Kidney (tissue), 14 donors: Measurements from ENCODE around the gene C2CD3. TPM values are rescaled to one million over a fixed set of nuclear protein-coding genes. Genes with fewer than 3 reads are reported as not detected.

Experiments used
- DNase-seq, 5 donors: peaks; one replicate each; pipeline ENCODE4 v3.0.0-alpha.2; 2013 to 2020
- FAIRE-seq: peaks from 2 replicates; lab custom pipeline; 2012; peaks lifted over from hg19 to GRCh38; lab: Jason Lieb, UNC
- H3K27ac ChIP-seq, 2 donors: one replicate each; pipeline ENCODE4 v1.7.0; 2013; ENCODE audit warnings: low read depth in 2 of 2, low read length in 2 of 2, inconsistent platforms in 1 of 2
- H3K27me3 ChIP-seq: one replicate; pipeline ENCODE4 v1.7.1; 2013; ENCODE audit warnings: low read length, inconsistent platforms; ENCODE audit not compliant: control insufficient read depth, insufficient read depth
- H3K36me3 ChIP-seq, 3 donors: one replicate each; pipeline versions ENCODE4 v1.7.0 to v1.7.1; 2013; ENCODE audit warnings: low read length in 3 of 3, control low read depth in 1 of 3, inconsistent platforms in 1 of 3; ENCODE audit not compliant: insufficient read depth in 3 of 3, control insufficient read depth in 2 of 3
- H3K4me1 ChIP-seq, 3 donors: one replicate each; pipeline versions ENCODE4 v1.7.0 to v1.7.1; 2013; ENCODE audit warnings: low read length in 3 of 3, inconsistent platforms in 1 of 3, low read depth in 1 of 3; ENCODE audit not compliant: control insufficient read depth in 2 of 3, insufficient read depth in 2 of 3
- H3K4me3 ChIP-seq, 3 donors: one replicate each; pipeline versions ENCODE4 v1.7.0 to v1.8.1; 2013; ENCODE audit warnings: low read length in 3 of 3, control low read depth in 1 of 3, inconsistent platforms in 1 of 3
- H3K9ac ChIP-seq, 3 donors: one replicate each; pipeline versions ENCODE4 v1.7.0 to v1.7.1; 2013; ENCODE audit warnings: low read length in 3 of 3, control low read depth in 1 of 3, inconsistent platforms in 1 of 3
- H3K9me3 ChIP-seq, 3 donors: one replicate each; pipeline versions ENCODE4 v1.7.0 to v1.7.1; 2013; ENCODE audit warnings: low read length in 3 of 3, control low read depth in 1 of 3, inconsistent platforms in 1 of 3; ENCODE audit not compliant: control insufficient read depth in 2 of 3, insufficient read depth in 1 of 3
- CTCF ChIP-seq: IDR thresholded peaks from 3 replicates; pipeline ENCODE4 v1.5.1; 2012; ENCODE audit warnings: mild to moderate bottlenecking, moderate library complexity, borderline replicate concordance; ENCODE audit not compliant: insufficient read depth; ENCODE audit errors: extremely low read depth
- intact Hi-C: fragments of 100-400 bp; cut with DNase I; formaldehyde crosslinking; loops from one replicate; pipeline ENCODE4 v1.11.1; 2022
- polyA plus RNA-seq: library from polyadenylated mRNA; stranded (reverse); fragments of 350-450 nt; fragmentation: Illumina TruSeq; extraction: RNeasy Lipid Tissue Mini Kit (QIAGEN cat#74804); gene quantifications from one replicate; pipeline ENCODE4 v1.2.3, GENCODE V29; 2014; ENCODE audit warnings: low read depth, low replicate concordance; ENCODE audit not compliant: insufficient read depth
- total RNA-seq: library from RNA; stranded (reverse); fragmentation: NEBNext Ultra II Directional; extraction: Animal tissue kit (Norgen Biotek cat#: 25700); gene quantifications from one replicate; pipeline ENCODE4 v1.2.1, GENCODE V29; 2021
- donor health status: control.
- donor health status: control.
- donor health status: control.
- donor health status: control.
- donor health status: control.
- donor health status: DM: yes; HTN: yes; CAD: no.
- donor health status: Normal renal cell carcinoma (clear cell type).

The C2CD3 gene
- total and polyA plus RNA-seq, 2 donors from 2014 or later: 5.6 to 28.7 TPM

- no peak overlapping the region for H3K9ac ChIP-seq
- peaks cover 0 to 24% (median 3%) of the 10 kb centered on the region in 3 donors for H3K36me3 ChIP-seq
- FAIRE-seq: no peak
Observed at GRCh38 chr11:74135127-74135840, 35.5 kb downstream of the C2CD3 start.

GRCh38 chr11:74134661-74135060 is 36.1 kb downstream of the C2CD3 start:
- peaks cover 0 to 16% (median 0%) of the 10 kb centered on the region in 3 donors for H3K4me1 ChIP-seq
- peaks cover 0 to 24% (median 3%) of the 10 kb centered on the region in 3 donors for H3K36me3 ChIP-seq
- no peak for TF ChIP-seq CTCF
- H3K4me3 ChIP-seq: no peak overlapping the region
- FAIRE-seq: no peak
- intact Hi-C loops: no loop called here
- no peaks in the 10 kb centered on the region for H3K9me3 ChIP-seq
- H3K27ac ChIP-seq: no peak overlapping the region
- no peaks in the 10 kb centered on the region for H3K27me3 ChIP-seq
- DNase-seq: no peak
- no peak overlapping the region for H3K9ac ChIP-seq

More at GRCh38 chr11:74135127-74135840, 35.5 kb downstream of the C2CD3 start:
- intact Hi-C loops: no loop called here
- H3K27ac ChIP-seq: no peak overlapping the region
- no peak for DNase-seq
- H3K4me3 ChIP-seq: no peak overlapping the region
- H3K27me3 ChIP-seq: no peaks in the 10 kb centered on the region
- TF ChIP-seq CTCF: no peak
- no peaks in the 10 kb centered on the region for H3K9me3 ChIP-seq
- H3K4me1 ChIP-seq: peaks cover 0 to 16% (median 0%) of the 10 kb centered on the region in 3 donors

GRCh38 chr11:74133436-74133835 is 37.4 kb downstream of the C2CD3 start:
- Histone ChIP-seq H3K36me3 (peaks cover 0 to 24% (median 3%) of the 10 kb centered on the region in 3 donors), H3K9me3 (no peaks in the 10 kb centered on the region), H3K4me1 (peaks cover 0 to 4% (median 0%) of the 10 kb centered on the region in 3 donors), H3K27ac (no peak overlapping the region), H3K9ac (no peak overlapping the region), H3K4me3 (no peak overlapping the region), H3K27me3 (no peaks in the 10 kb centered on the region)
- no peak for TF ChIP-seq CTCF
- DNase-seq (no peak), FAIRE-seq (no peak)
- intact Hi-C loops: no loop called here
